OCI-LY1 (cell line): Measurements from ENCODE around the gene SLTM.

ENCODE experiments used
- EZH2 ChIP-seq: fragments of 200-600 bp; sonication (generic), shearing (Covaris generic); IDR thresholded peaks from 2 replicates; pipeline ENCODE4 v1.8.0; 2017; ENCODE audit warnings: borderline replicate concordance, mixed run types, mild to moderate bottlenecking, antibody characterized with exemption, low read length, moderate library complexity, mixed read lengths
- TF ChIP-seq, protein P1 (sequence below): fragments of 200-600 bp; sonication (generic), shearing (Covaris generic); IDR thresholded peaks from 2 replicates; pipeline ENCODE4 v1.5.1; 2017; ENCODE audit warnings: mild to moderate bottlenecking, antibody characterized with exemption, low read length, moderate library complexity, mixed read lengths

DNA sequence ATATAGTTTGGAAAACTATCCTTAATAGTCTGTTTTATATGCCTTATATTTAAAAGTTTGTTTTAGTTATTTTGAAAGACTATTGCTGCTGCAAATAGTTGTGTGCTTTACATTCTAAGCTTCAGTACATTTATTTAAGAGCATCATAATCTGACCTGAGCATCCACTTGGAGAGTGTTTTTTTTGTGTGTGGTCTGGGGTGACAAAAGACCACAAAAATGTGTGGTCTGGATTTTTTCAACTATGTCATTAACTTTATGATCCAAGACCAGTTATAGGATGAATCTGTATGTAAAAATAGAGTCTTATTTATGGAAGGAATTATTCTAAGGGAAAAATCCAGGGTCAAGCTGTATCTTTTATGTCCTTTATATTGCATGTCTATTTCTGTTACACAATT, 77.4 kb downstream of the SLTM start:
- TF ChIP-seq, protein P1, sequence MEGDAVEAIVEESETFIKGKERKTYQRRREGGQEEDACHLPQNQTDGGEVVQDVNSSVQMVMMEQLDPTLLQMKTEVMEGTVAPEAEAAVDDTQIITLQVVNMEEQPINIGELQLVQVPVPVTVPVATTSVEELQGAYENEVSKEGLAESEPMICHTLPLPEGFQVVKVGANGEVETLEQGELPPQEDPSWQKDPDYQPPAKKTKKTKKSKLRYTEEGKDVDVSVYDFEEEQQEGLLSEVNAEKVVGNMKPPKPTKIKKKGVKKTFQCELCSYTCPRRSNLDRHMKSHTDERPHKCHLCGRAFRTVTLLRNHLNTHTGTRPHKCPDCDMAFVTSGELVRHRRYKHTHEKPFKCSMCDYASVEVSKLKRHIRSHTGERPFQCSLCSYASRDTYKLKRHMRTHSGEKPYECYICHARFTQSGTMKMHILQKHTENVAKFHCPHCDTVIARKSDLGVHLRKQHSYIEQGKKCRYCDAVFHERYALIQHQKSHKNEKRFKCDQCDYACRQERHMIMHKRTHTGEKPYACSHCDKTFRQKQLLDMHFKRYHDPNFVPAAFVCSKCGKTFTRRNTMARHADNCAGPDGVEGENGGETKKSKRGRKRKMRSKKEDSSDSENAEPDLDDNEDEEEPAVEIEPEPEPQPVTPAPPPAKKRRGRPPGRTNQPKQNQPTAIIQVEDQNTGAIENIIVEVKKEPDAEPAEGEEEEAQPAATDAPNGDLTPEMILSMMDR = no peak
- TF ChIP-seq EZH2 = no peak
